ENCODE results near the gene B3GNT2. TPM values are rescaled to one million over a fixed set of nuclear protein-coding genes. Genes with fewer than 3 reads are reported as not detected.
"Not testable (repeated sequence)": the region's sequence is repeated elsewhere in the genome, so short reads cannot be mapped to it uniquely, and the experiment has no call there.

Gene B3GNT2
- total RNA-seq, result 10 to 100 TPM; 11.8 to 33.5 (median 18.1) TPM
- 10 to 100 TPM; 10.4 to 10.8 TPM for polyA plus RNA-seq
- long read RNA-seq, donor 1, transcript B3GNT2-201 (2 exons, 2,763 nt), result major isoform, 57 of 60 reads
- long read RNA-seq, donor 1, partial matches to known transcripts, result 2 of 60 reads
- long read RNA-seq, donor 1, other reads (novel, unspliced or antisense), result 1 of 60 reads
- long read RNA-seq, donor 2, transcript B3GNT2-201 (2 exons, 2,763 nt), result major isoform, 62 of 69 reads
- long read RNA-seq, donor 2, partial matches to known transcripts, result 6 of 69 reads
- long read RNA-seq, donor 2, other reads (novel, unspliced or antisense), result 1 of 69 reads
- long read RNA-seq, donor 3, transcript B3GNT2-201 (2 exons, 2,763 nt), result major isoform, 82 of 88 reads
- long read RNA-seq, donor 3, partial matches to known transcripts, result 6 of 88 reads
- long read RNA-seq, donor 3, other reads (novel, unspliced or antisense), result 0 of 88 reads

GRCh38 chr2:62195421-62196277, at the start of gene B3GNT2:
Gene B3GNT2 (plus strand): TSS chr2:62196115. CDS start chr2:62222221, 26,106 bp downstream.
- intact Hi-C loops (cut with DNase I), result loop anchor here in 9 of 10 donors (2.0 to 10.0 kb wide), 14 partner anchors 89 to 661 kb away; partner anchors contain the start of gene XPO1 (in 1 of the 9)
- Histone ChIP-seq H3K9me3 (no peaks in the 10 kb centered on the region), H3K4me3 (peak within 1 kb of the TSS; percentile 62 to 99 (median 92)), H3K27ac (peak within 1 kb of the TSS; percentile 91 to 97 (median 95)), H3K27me3 (no peaks in the 10 kb centered on the region), H3K4me1 (peaks cover 0 to 48% (median 40%) of the 10 kb centered on the region in 9 donors), H3K36me3 (no peaks in the 10 kb centered on the region)
- ATAC-seq, result peak; percentile 87 to 94 (median 90)
- DNase-seq, result peak; percentile 86 to 90
- peak in 1 of 9 donors; percentile 2 for TF ChIP-seq CTCF (IDR thresholded peaks at IDR 0.05)
- WGBS, 2 donors, result 1% methylated on average over 47 to 70 of the region's 70 CpGs

DNA sequence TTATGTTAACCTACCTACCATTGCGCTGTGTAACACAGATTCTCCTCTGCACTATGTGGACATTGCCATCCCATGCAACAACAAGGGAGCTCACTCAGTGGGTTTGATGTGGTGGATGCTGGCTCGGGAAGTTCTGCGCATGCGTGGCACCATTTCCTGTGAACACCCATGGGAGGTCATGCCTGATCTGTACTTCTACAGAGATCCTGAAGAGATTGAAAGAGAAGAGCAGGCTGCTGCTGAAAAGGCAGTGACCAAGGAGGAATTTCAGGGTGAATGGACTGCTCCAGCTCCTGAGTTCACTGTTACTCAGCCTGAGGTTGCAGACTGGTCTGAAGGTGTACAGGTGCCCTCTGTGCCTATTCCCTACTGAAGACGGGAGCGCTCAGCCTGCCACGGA, 49.1 kb upstream of the B3GNT2 start:
- ATAC-seq; H3K27me3 ChIP-seq; H3K27ac ChIP-seq; H3K4me3 ChIP-seq; H3K36me3 ChIP-seq; intact Hi-C loops (cut with DNase I); H3K9me3 ChIP-seq: not testable (repeated sequence)
- 88 to 91% methylated on average over 7 of the region's 7 CpGs for WGBS, 2 donors
- peak; percentile 13 to 56 for DNase-seq
- H3K4me1 ChIP-seq, result peaks cover 0 to 49% (median 20%) of the 10 kb centered on the region in 9 donors

DNA sequence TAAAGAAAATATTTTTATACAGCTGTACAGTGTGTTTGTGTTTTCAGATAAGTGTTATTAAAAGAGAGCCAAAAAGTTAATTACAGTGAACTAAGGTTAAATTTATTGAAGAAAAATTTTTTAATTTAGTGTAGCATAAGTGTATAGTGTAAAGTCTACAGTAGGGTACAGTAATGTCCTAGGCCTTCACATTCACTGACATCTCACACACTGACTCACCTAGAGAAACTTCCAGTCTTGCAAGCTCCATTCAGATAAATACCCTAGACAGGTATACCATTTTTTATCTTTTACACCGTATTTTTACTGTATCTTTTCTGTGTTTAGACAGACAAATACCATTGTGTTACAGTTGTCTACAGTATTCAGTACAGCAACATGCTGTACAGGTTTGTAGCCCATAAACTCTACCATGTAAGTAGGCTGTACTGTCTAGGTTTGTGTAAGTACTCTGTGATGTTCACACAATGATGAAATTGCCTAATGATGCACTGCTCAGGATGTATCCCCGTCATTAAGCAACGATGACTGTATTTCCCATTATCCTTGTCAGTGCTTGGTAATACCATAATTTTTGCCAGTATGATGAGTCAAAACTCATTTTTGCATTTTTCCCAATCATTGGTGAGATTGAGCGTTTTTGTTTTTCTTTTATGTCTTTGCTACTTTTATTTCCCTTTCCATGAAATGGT, 48.2 kb upstream of the B3GNT2 start:
- Histone ChIP-seq H3K4me3 (no peak overlapping the region), H3K4me1 (peaks cover 0 to 48% (median 20%) of the 10 kb centered on the region in 9 donors), H3K27me3 (no peaks in the 10 kb centered on the region), H3K9me3 (no peaks in the 10 kb centered on the region), H3K27ac (peak overlapping the region in 1 of 10 donors; percentile 29), H3K36me3 (no peaks in the 10 kb centered on the region)
- 84 to 91% methylated on average over 4 of the region's 4 CpGs for WGBS, 2 donors
- no peak for TF ChIP-seq CTCF (IDR thresholded peaks at IDR 0.05)
- no peak for ATAC-seq
- intact Hi-C loops (cut with DNase I), result no loop called here
- DNase-seq, result no peak

- no peak for DNase-seq
- Histone ChIP-seq H3K27ac (peak overlapping the region in 7 of 10 donors; percentile 30 to 89 (median 83)), H3K4me1 (peaks cover 0 to 48% (median 20%) of the 10 kb centered on the region in 9 donors), H3K36me3 (no peaks in the 10 kb centered on the region), H3K27me3 (no peaks in the 10 kb centered on the region), H3K4me3 (no peak overlapping the region), H3K9me3 (peaks cover 0 to 3% (median 0%) of the 10 kb centered on the region in 11 donors)
- TF ChIP-seq CTCF (IDR thresholded peaks at IDR 0.05), result no peak
- ATAC-seq, result peak in 5 of 8 donors; percentile 37 to 86 (median 54)
- intact Hi-C loops (cut with DNase I), result no loop called here
Measured at GRCh38 chr2:62149708-62150107, 46.2 kb upstream of the B3GNT2 start.

Measured in heart right ventricle (tissue), 16 donors.